ENCODE data around the gene C17orf113.
"Not testable (repeated sequence)": the region's sequence is repeated elsewhere in the genome, so short reads cannot be mapped to it uniquely, and the experiment has no call there.

The C17orf113 gene

GRCh38 chr17:42045719-42046118 lies 4.7 kb downstream of the C17orf113 start:
- FAIRE-seq (no peak), DNase-seq (ENCODE audit: insufficient read length, low spot score) (no peak)

- FAIRE-seq (no peak), DNase-seq (ENCODE audit: insufficient read length, low spot score) (no peak)
Observed at GRCh38 chr17:42042598-42043319, 7.6 kb downstream of the C17orf113 start.

GRCh38 chr17:42041619-42042018 lies 8.8 kb downstream of the C17orf113 start:
- no peak for DNase-seq (ENCODE audit: insufficient read length, low spot score)
- no peak for FAIRE-seq

- DNase-seq (ENCODE audit: insufficient read length, low spot score) (no peak), FAIRE-seq (no peak)
Observed at GRCh38 chr17:42040818-42041217, 9.6 kb downstream of the C17orf113 start.

GRCh38 chr17:42039794-42040763 lies 10.3 kb downstream of the C17orf113 start:
- DNase-seq (ENCODE audit: insufficient read length, low spot score) (no peak), FAIRE-seq (no peak)

- FAIRE-seq (no peak), DNase-seq (ENCODE audit: insufficient read length, low spot score) (no peak)
Observed at GRCh38 chr17:42038221-42038973, 12.0 kb downstream of the C17orf113 start.

- FAIRE-seq: no peak
- DNase-seq (ENCODE audit: insufficient read length, low spot score): no peak
Observed at GRCh38 chr17:42034059-42034458, 16.3 kb downstream of the C17orf113 start.

GRCh38 chr17:42031584-42031983 lies 18.8 kb downstream of the C17orf113 start:
- no peak for FAIRE-seq
- no peak for DNase-seq (ENCODE audit: insufficient read length, low spot score)

GRCh38 chr17:42028791-42029127 lies 21.6 kb downstream of the C17orf113 start:
- FAIRE-seq (no peak), DNase-seq (ENCODE audit: insufficient read length, low spot score) (no peak)

GRCh38 chr17:42027961-42028790 lies 22.2 kb downstream of the C17orf113 start:
- DNase-seq (ENCODE audit: insufficient read length, low spot score) (no peak), FAIRE-seq (no peak)

GRCh38 chr17:42027590-42027889 lies 22.9 kb downstream of the C17orf113 start:
- DNase-seq (ENCODE audit: insufficient read length, low spot score) (no peak), FAIRE-seq (no peak)

- FAIRE-seq (no peak), DNase-seq (ENCODE audit: insufficient read length, low spot score) (no peak)
Observed at GRCh38 chr17:42026857-42027589, 23.4 kb downstream of the C17orf113 start.

GRCh38 chr17:42025936-42026335 lies 24.5 kb downstream of the C17orf113 start:
- DNase-seq (ENCODE audit: insufficient read length, low spot score) (no peak), FAIRE-seq (no peak)

GRCh38 chr17:42025191-42025579 lies 25.2 kb downstream of the C17orf113 start:
- FAIRE-seq: no peak
- no peak for DNase-seq (ENCODE audit: insufficient read length, low spot score)

- DNase-seq (ENCODE audit: insufficient read length, low spot score) (no peak), FAIRE-seq (no peak)
Observed at GRCh38 chr17:42023524-42024349, 26.7 kb downstream of the C17orf113 start.

- FAIRE-seq; DNase-seq (ENCODE audit: insufficient read length, low spot score): not testable (repeated sequence)
Observed at GRCh38 chr17:42020845-42021244, 29.6 kb downstream of the C17orf113 start.

GRCh38 chr17:42019509-42020404 lies 30.6 kb downstream of the C17orf113 start, which contains the start of gene NKIRAS2:
Gene NKIRAS2, plus strand, starts transcription at chr17:42020090. Its CDS starts 1,488 bp downstream, at chr17:42021578.
- DNase-seq (ENCODE audit: insufficient read length, low spot score): peak; percentile 91
- FAIRE-seq: peak; percentile 74

GRCh38 chr17:42018988-42019387 lies 31.4 kb downstream of the C17orf113 start:
- FAIRE-seq: no peak
- DNase-seq (ENCODE audit: insufficient read length, low spot score): no peak
